HUES6 (cell line): ENCODE results near the gene SEMA5A.

Source experiments
- H3K27ac ChIP-seq: 2 replicates; pipeline ENCODE4 v1.7.0; 2013; ENCODE audit warnings: low read depth, mild to moderate bottlenecking, low read length, inconsistent platforms
- H3K27me3 ChIP-seq: 2 replicates; pipeline ENCODE4 v1.6.1; 2013; ENCODE audit warnings: low read length; ENCODE audit not compliant: control insufficient read depth, insufficient read depth
- H3K36me3 ChIP-seq: 2 replicates; pipeline ENCODE4 v1.6.1; 2013; ENCODE audit warnings: low read length; ENCODE audit not compliant: control insufficient read depth, insufficient read depth
- H3K4me1 ChIP-seq: 2 replicates; pipeline ENCODE4 v1.6.1; 2013; ENCODE audit warnings: low read length; ENCODE audit not compliant: control insufficient read depth, insufficient read depth
- H3K4me3 ChIP-seq: 2 replicates; pipeline ENCODE4 v1.5.1; 2013; ENCODE audit warnings: low read depth, low read length
- H3K9ac ChIP-seq: one replicate; pipeline ENCODE4 v1.6.1; 2013; ENCODE audit warnings: mild to moderate bottlenecking, low read length
- H3K9me3 ChIP-seq: 2 replicates; pipeline ENCODE4 v1.6.1; 2013; ENCODE audit warnings: low read depth, low read length; ENCODE audit not compliant: control insufficient read depth, insufficient read depth

Gene SEMA5A

GRCh38 chr5:9148242-9148641, 397.6 kb downstream of the SEMA5A start:
- no peak overlapping the region for H3K27ac ChIP-seq
- H3K9ac ChIP-seq = no peak overlapping the region
- no peaks in the 10 kb centered on the region for H3K27me3 ChIP-seq
- H3K9me3 ChIP-seq = no peaks in the 10 kb centered on the region
- no peaks in the 10 kb centered on the region for H3K36me3 ChIP-seq
- H3K4me3 ChIP-seq = no peak overlapping the region
- H3K4me1 ChIP-seq = no peaks in the 10 kb centered on the region

- H3K9me3 ChIP-seq = no peaks in the 10 kb centered on the region
- H3K27ac ChIP-seq = no peak overlapping the region
- H3K36me3 ChIP-seq = no peaks in the 10 kb centered on the region
- no peak overlapping the region for H3K4me3 ChIP-seq
- no peaks in the 10 kb centered on the region for H3K27me3 ChIP-seq
- no peak overlapping the region for H3K9ac ChIP-seq
- no peaks in the 10 kb centered on the region for H3K4me1 ChIP-seq
Observed at GRCh38 chr5:9140711-9141110, 405.2 kb downstream of the SEMA5A start.

GRCh38 chr5:9140202-9140601, 405.7 kb downstream of the SEMA5A start:
- Histone ChIP-seq H3K9ac (no peak overlapping the region), H3K4me3 (no peak overlapping the region), H3K27ac (no peak overlapping the region)

GRCh38 chr5:9139344-9139743, 406.5 kb downstream of the SEMA5A start:
- H3K27me3 ChIP-seq = no peaks in the 10 kb centered on the region
- H3K36me3 ChIP-seq = no peaks in the 10 kb centered on the region
- H3K4me3 ChIP-seq = no peak overlapping the region
- H3K27ac ChIP-seq = no peak overlapping the region
- no peaks in the 10 kb centered on the region for H3K9me3 ChIP-seq
- no peaks in the 10 kb centered on the region for H3K4me1 ChIP-seq
- no peak overlapping the region for H3K9ac ChIP-seq

More at GRCh38 chr5:9140202-9140601, 405.7 kb downstream of the SEMA5A start:
- H3K4me1 ChIP-seq = no peaks in the 10 kb centered on the region
- H3K9me3 ChIP-seq = no peaks in the 10 kb centered on the region
- no peaks in the 10 kb centered on the region for H3K27me3 ChIP-seq
- H3K36me3 ChIP-seq = no peaks in the 10 kb centered on the region

GRCh38 chr5:9128136-9128535, 417.7 kb downstream of the SEMA5A start:
- Histone ChIP-seq H3K9me3 (no peaks in the 10 kb centered on the region), H3K4me1 (no peaks in the 10 kb centered on the region), H3K36me3 (no peaks in the 10 kb centered on the region), H3K27me3 (no peaks in the 10 kb centered on the region), H3K27ac (no peak overlapping the region), H3K9ac (no peak overlapping the region), H3K4me3 (no peak overlapping the region)

GRCh38 chr5:9126490-9126889, 419.4 kb downstream of the SEMA5A start:
- no peak overlapping the region for H3K27ac ChIP-seq
- no peaks in the 10 kb centered on the region for H3K9me3 ChIP-seq
- H3K4me3 ChIP-seq = no peak overlapping the region
- H3K9ac ChIP-seq = no peak overlapping the region
- H3K27me3 ChIP-seq = no peaks in the 10 kb centered on the region
- no peaks in the 10 kb centered on the region for H3K4me1 ChIP-seq
- no peaks in the 10 kb centered on the region for H3K36me3 ChIP-seq

- Histone ChIP-seq H3K4me1 (no peaks in the 10 kb centered on the region), H3K4me3 (no peak overlapping the region), H3K36me3 (no peaks in the 10 kb centered on the region), H3K27me3 (no peaks in the 10 kb centered on the region), H3K27ac (no peak overlapping the region), H3K9ac (no peak overlapping the region), H3K9me3 (no peaks in the 10 kb centered on the region)
Observed at GRCh38 chr5:9125852-9126251, 420.0 kb downstream of the SEMA5A start.

- Histone ChIP-seq H3K36me3 (no peaks in the 10 kb centered on the region), H3K27ac (no peak overlapping the region), H3K4me1 (no peaks in the 10 kb centered on the region), H3K9me3 (no peaks in the 10 kb centered on the region), H3K9ac (no peak overlapping the region), H3K27me3 (no peaks in the 10 kb centered on the region), H3K4me3 (no peak overlapping the region)
Observed at GRCh38 chr5:9124838-9125237, 421.0 kb downstream of the SEMA5A start.

- no peak overlapping the region for H3K27ac ChIP-seq
- no peaks in the 10 kb centered on the region for H3K36me3 ChIP-seq
- no peaks in the 10 kb centered on the region for H3K4me1 ChIP-seq
- no peak overlapping the region for H3K4me3 ChIP-seq
- no peaks in the 10 kb centered on the region for H3K9me3 ChIP-seq
- no peaks in the 10 kb centered on the region for H3K27me3 ChIP-seq
- no peak overlapping the region for H3K9ac ChIP-seq
Observed at GRCh38 chr5:9124071-9124470, 421.8 kb downstream of the SEMA5A start.

GRCh38 chr5:9122528-9122927, 423.3 kb downstream of the SEMA5A start:
- Histone ChIP-seq H3K27me3 (no peaks in the 10 kb centered on the region), H3K27ac (no peak overlapping the region), H3K9me3 (no peaks in the 10 kb centered on the region), H3K9ac (no peak overlapping the region), H3K4me1 (no peaks in the 10 kb centered on the region), H3K4me3 (no peak overlapping the region), H3K36me3 (no peaks in the 10 kb centered on the region)

- no peak overlapping the region for H3K4me3 ChIP-seq
- H3K9me3 ChIP-seq = no peaks in the 10 kb centered on the region
- H3K9ac ChIP-seq = no peak overlapping the region
- no peaks in the 10 kb centered on the region for H3K27me3 ChIP-seq
- H3K4me1 ChIP-seq = no peaks in the 10 kb centered on the region
- no peak overlapping the region for H3K27ac ChIP-seq
- no peaks in the 10 kb centered on the region for H3K36me3 ChIP-seq
Observed at GRCh38 chr5:9121597-9121996, 424.3 kb downstream of the SEMA5A start.

GRCh38 chr5:9118852-9119251, 427.0 kb downstream of the SEMA5A start:
- no peaks in the 10 kb centered on the region for H3K9me3 ChIP-seq

More at GRCh38 chr5:9118852-9119251, 427.0 kb downstream of the SEMA5A start:
- Histone ChIP-seq H3K9ac (no peak overlapping the region), H3K27ac (no peak overlapping the region), H3K4me3 (no peak overlapping the region), H3K27me3 (no peaks in the 10 kb centered on the region), H3K4me1 (no peaks in the 10 kb centered on the region), H3K36me3 (no peaks in the 10 kb centered on the region)
